Measurements from ENCODE around the gene PIGV. TPM values are rescaled to one million over a fixed set of nuclear protein-coding genes. Genes with fewer than 3 reads are reported as not detected.

The PIGV gene
- total RNA-seq, 1 donor from 2014 or later = 14.2 TPM

- no peak for DNase-seq (ENCODE audit: extremely low spot score, unreplicated experiment)
- H3K4me1 Mint-ChIP-seq (ENCODE audit: unreplicated experiment) = peaks cover 26% of the 10 kb centered on the region
- no peak overlapping the region for H3K4me3 Mint-ChIP-seq (ENCODE audit: unreplicated experiment)
- H3K27me3 Mint-ChIP-seq (ENCODE audit: unreplicated experiment) = no peaks in the 10 kb centered on the region
- TF ChIP-seq, protein P1, sequence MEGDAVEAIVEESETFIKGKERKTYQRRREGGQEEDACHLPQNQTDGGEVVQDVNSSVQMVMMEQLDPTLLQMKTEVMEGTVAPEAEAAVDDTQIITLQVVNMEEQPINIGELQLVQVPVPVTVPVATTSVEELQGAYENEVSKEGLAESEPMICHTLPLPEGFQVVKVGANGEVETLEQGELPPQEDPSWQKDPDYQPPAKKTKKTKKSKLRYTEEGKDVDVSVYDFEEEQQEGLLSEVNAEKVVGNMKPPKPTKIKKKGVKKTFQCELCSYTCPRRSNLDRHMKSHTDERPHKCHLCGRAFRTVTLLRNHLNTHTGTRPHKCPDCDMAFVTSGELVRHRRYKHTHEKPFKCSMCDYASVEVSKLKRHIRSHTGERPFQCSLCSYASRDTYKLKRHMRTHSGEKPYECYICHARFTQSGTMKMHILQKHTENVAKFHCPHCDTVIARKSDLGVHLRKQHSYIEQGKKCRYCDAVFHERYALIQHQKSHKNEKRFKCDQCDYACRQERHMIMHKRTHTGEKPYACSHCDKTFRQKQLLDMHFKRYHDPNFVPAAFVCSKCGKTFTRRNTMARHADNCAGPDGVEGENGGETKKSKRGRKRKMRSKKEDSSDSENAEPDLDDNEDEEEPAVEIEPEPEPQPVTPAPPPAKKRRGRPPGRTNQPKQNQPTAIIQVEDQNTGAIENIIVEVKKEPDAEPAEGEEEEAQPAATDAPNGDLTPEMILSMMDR (IDR thresholded peaks at IDR 0.05) = no peak
- H3K36me3 Mint-ChIP-seq (ENCODE audit: unreplicated experiment) = peaks cover 42% of the 10 kb centered on the region
- H3K9me3 Mint-ChIP-seq (ENCODE audit: unreplicated experiment) = no peaks in the 10 kb centered on the region
- peak overlapping the region; percentile 79 for H3K27ac Mint-ChIP-seq (ENCODE audit: unreplicated experiment)
These were observed 44.2 kb upstream of the PIGV start for GRCh38 chr1:26743426-26744059.

GRCh38 chr1:26744075-26744959 is 43.4 kb upstream of the PIGV start:
- H3K4me3 Mint-ChIP-seq (ENCODE audit: unreplicated experiment) = no peak overlapping the region
- no peaks in the 10 kb centered on the region for H3K9me3 Mint-ChIP-seq (ENCODE audit: unreplicated experiment)
- H3K27ac Mint-ChIP-seq (ENCODE audit: unreplicated experiment) = peak overlapping the region; percentile 79
- no peaks in the 10 kb centered on the region for H3K27me3 Mint-ChIP-seq (ENCODE audit: unreplicated experiment)
- no peak for DNase-seq (ENCODE audit: extremely low spot score, unreplicated experiment)
- peaks cover 44% of the 10 kb centered on the region for H3K36me3 Mint-ChIP-seq (ENCODE audit: unreplicated experiment)
- peaks cover 26% of the 10 kb centered on the region for H3K4me1 Mint-ChIP-seq (ENCODE audit: unreplicated experiment)
- TF ChIP-seq, protein P1 (IDR thresholded peaks at IDR 0.05) = no peak

- H3K4me3 Mint-ChIP-seq (ENCODE audit: unreplicated experiment) = no peak overlapping the region
These were observed 42.6 kb upstream of the PIGV start for GRCh38 chr1:26745191-26745590.

DNA sequence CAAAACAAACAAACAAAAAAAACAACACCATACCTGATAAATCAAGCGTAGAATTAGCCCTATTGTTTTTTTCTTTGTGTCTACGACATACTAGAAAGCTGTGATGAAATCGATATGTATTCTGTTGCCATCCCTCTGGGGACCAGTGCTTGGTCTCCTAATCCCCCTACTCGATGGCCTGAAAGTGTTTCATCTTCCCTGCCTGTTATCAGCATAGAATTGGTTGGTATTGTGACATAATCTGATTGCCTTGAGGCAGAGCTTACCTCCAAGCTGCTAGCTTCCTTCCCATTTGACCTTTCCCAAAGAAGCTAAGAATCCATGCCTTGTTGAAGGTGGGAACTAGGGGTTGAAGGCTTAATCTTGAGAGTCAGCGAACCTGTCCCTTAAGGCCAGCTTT is 40.7 kb upstream of the PIGV start:
- peaks cover 38% of the 10 kb centered on the region for H3K36me3 Mint-ChIP-seq (ENCODE audit: unreplicated experiment)
- TF ChIP-seq, protein P1 (IDR thresholded peaks at IDR 0.05) = no peak
- H3K4me3 Mint-ChIP-seq (ENCODE audit: unreplicated experiment) = no peak overlapping the region
- H3K4me1 Mint-ChIP-seq (ENCODE audit: unreplicated experiment) = peaks cover 26% of the 10 kb centered on the region
- peak overlapping the region; percentile 70 for H3K27ac Mint-ChIP-seq (ENCODE audit: unreplicated experiment)
- no peaks in the 10 kb centered on the region for H3K9me3 Mint-ChIP-seq (ENCODE audit: unreplicated experiment)
- no peaks in the 10 kb centered on the region for H3K27me3 Mint-ChIP-seq (ENCODE audit: unreplicated experiment)
- no peak for DNase-seq (ENCODE audit: extremely low spot score, unreplicated experiment)

More at GRCh38 chr1:26745191-26745590, 42.6 kb upstream of the PIGV start:
- Mint-ChIP-seq H3K27me3 (ENCODE audit: unreplicated experiment) (no peaks in the 10 kb centered on the region), H3K9me3 (ENCODE audit: unreplicated experiment) (no peaks in the 10 kb centered on the region), H3K4me1 (ENCODE audit: unreplicated experiment) (peaks cover 26% of the 10 kb centered on the region), H3K36me3 (ENCODE audit: unreplicated experiment) (peaks cover 46% of the 10 kb centered on the region), H3K27ac (ENCODE audit: unreplicated experiment) (peak overlapping the region; percentile 79)
- TF ChIP-seq, protein P1 (IDR thresholded peaks at IDR 0.05) = no peak
- no peak for DNase-seq (ENCODE audit: extremely low spot score, unreplicated experiment)

GRCh38 chr1:26748351-26748750 is 39.4 kb upstream of the PIGV start:
- Mint-ChIP-seq H3K36me3 (ENCODE audit: unreplicated experiment) (peaks cover 36% of the 10 kb centered on the region), H3K9me3 (ENCODE audit: unreplicated experiment) (no peaks in the 10 kb centered on the region), H3K4me1 (ENCODE audit: unreplicated experiment) (peaks cover 25% of the 10 kb centered on the region), H3K4me3 (ENCODE audit: unreplicated experiment) (no peak overlapping the region), H3K27me3 (ENCODE audit: unreplicated experiment) (no peaks in the 10 kb centered on the region), H3K27ac (ENCODE audit: unreplicated experiment) (peak overlapping the region; percentile 3)
- DNase-seq (ENCODE audit: extremely low spot score, unreplicated experiment) = no peak
- TF ChIP-seq, protein P1 (IDR thresholded peaks at IDR 0.05) = no peak
